ENCODE results near the gene ABCB10.
"Not testable (repeated sequence)": the region's sequence is repeated elsewhere in the genome, so short reads cannot be mapped to it uniquely, and the experiment has no call there.

The ABCB10 gene

GRCh38 chr1:229570891-229571516 is 12.5 kb upstream of the ABCB10 start:
- TF ChIP-seq, protein P1, sequence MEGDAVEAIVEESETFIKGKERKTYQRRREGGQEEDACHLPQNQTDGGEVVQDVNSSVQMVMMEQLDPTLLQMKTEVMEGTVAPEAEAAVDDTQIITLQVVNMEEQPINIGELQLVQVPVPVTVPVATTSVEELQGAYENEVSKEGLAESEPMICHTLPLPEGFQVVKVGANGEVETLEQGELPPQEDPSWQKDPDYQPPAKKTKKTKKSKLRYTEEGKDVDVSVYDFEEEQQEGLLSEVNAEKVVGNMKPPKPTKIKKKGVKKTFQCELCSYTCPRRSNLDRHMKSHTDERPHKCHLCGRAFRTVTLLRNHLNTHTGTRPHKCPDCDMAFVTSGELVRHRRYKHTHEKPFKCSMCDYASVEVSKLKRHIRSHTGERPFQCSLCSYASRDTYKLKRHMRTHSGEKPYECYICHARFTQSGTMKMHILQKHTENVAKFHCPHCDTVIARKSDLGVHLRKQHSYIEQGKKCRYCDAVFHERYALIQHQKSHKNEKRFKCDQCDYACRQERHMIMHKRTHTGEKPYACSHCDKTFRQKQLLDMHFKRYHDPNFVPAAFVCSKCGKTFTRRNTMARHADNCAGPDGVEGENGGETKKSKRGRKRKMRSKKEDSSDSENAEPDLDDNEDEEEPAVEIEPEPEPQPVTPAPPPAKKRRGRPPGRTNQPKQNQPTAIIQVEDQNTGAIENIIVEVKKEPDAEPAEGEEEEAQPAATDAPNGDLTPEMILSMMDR (conservative IDR thresholded peaks at IDR 0.05; ENCODE audit: low read depth, low read length), result no peak
- H3K4me3 ChIP-seq (ENCODE audit: low read length), result no peak overlapping the region
- no peak for DNase-seq (ENCODE audit: low read depth)

DNA sequence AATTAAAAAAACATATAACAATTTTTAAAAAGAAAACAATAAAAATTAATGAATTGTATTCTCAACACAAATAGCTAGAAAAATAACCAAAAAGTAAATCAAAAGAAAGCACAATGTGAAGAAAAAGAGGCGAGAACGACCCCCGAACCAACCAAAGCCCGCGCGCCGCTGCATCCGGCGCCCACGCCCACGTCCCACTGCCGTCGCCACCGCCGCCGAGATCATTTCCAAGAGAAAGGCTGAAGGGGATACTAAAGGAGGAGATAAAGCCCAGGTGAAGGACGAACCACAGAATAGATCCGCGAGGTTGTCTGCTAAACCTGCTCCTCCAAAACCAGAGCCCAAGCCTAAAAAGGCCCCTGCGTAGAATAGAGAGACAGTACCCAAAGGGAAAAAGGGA is 11.8 kb upstream of the ABCB10 start:
- no peak for DNase-seq (ENCODE audit: low read depth)
- no peak overlapping the region for H3K4me3 ChIP-seq (ENCODE audit: low read length)
- TF ChIP-seq, protein P1 (conservative IDR thresholded peaks at IDR 0.05; ENCODE audit: low read depth, low read length), result no peak

DNA sequence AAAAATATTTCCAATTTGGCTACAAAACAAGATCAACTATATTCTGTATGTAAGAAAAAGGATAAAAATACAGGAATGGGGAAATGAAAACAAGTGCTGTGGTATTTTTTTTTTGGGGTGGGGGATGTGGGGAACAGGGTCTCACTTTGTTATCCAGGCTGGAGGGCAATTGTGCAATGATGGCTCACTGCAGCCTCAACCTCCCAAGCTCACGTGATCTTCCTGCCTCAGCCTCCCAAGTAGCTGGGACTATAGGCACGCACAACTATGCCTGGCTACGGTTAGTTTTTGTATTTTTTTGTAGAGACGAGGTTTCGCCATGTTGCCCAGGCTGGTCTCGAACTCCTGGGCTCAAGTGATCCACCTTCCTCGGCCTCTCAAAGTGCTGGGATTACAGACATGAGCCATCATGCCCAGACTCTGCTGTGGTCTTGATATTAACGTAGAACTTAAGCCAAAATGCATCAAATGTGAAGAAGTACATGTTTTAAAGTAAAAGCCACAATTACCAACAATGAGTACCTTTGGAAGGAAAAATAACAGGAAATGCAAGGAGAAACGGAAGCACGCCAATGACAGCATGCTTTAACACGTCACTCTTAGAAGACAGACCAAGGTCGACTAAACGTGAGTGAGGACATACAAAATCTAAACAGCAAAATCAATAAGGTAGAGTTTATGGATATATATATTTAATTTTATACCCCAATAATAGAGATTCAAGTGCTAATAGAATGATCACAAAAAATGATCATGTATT is 8.8 kb upstream of the ABCB10 start:
- H3K4me3 ChIP-seq (ENCODE audit: low read length), result no peak overlapping the region
- TF ChIP-seq, protein P1 (conservative IDR thresholded peaks at IDR 0.05; ENCODE audit: low read depth, low read length), result no peak
- no peak for DNase-seq (ENCODE audit: low read depth)

GRCh38 chr1:229563701-229564100 is 5.2 kb upstream of the ABCB10 start:
- no peak for DNase-seq (ENCODE audit: low read depth)
- no peak overlapping the region for H3K4me3 ChIP-seq (ENCODE audit: low read length)
- TF ChIP-seq, protein P1 (conservative IDR thresholded peaks at IDR 0.05; ENCODE audit: low read depth, low read length), result no peak

DNA sequence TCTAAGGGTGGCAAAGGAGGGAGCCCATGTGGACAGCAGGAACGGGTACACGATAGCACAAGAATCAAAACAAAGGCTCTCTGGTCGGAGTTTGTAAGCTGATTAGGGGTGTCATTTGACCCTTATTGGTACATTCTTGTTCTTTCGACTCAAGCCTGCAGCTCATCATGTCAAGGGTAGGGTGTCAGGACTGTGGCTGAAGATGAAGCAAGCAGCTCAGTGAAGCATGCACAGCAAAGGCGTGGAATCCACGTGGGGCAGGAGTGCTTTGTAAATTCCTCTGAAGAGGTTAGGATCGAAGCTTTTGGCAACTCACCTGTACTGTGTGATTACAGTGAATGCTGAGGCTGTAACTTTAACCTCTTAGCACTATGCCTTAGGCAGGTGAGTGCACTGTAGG is 4.7 kb upstream of the ABCB10 start:
- TF ChIP-seq, protein P1 (conservative IDR thresholded peaks at IDR 0.05; ENCODE audit: low read depth, low read length), result no peak
- no peak for DNase-seq (ENCODE audit: low read depth)

GRCh38 chr1:229562686-229563085 is 4.2 kb upstream of the ABCB10 start:
- no peak overlapping the region for H3K4me3 ChIP-seq (ENCODE audit: low read length)
- DNase-seq (ENCODE audit: low read depth), result no peak
- TF ChIP-seq, protein P1 (conservative IDR thresholded peaks at IDR 0.05; ENCODE audit: low read depth, low read length), result no peak

More for the DNA sequence above, 4.7 kb upstream of the ABCB10 start:
- no peak overlapping the region for H3K4me3 ChIP-seq (ENCODE audit: low read length)

- TF ChIP-seq, protein P1 (conservative IDR thresholded peaks at IDR 0.05; ENCODE audit: low read depth, low read length), result no peak
- no peak for DNase-seq (ENCODE audit: low read depth)
- H3K4me3 ChIP-seq (ENCODE audit: low read length), result no peak overlapping the region
Measured at GRCh38 chr1:229561141-229561540, 2.6 kb upstream of the ABCB10 start.

DNA sequence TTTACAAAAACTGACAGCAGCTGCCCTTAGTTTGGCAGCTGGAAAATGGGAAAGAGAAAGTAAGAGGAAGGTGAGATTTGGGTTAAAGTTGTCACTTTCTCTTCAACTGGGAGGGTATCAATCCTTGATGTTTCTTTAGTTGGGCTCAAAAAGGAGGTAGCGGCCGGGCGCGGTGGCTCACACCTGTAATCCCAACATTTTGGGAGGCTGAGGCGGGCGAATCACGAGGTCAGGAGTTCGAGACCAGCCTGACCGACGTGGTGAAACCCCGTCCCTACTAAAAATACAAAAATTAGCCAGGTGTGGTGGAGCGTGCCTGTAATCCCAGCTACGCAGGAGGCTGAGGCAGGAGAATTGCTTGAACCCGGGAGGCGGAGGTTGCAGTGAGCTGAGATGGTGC is 1.6 kb upstream of the ABCB10 start:
- H3K4me3 ChIP-seq (ENCODE audit: low read length); DNase-seq (ENCODE audit: low read depth): not testable (repeated sequence)

DNA sequence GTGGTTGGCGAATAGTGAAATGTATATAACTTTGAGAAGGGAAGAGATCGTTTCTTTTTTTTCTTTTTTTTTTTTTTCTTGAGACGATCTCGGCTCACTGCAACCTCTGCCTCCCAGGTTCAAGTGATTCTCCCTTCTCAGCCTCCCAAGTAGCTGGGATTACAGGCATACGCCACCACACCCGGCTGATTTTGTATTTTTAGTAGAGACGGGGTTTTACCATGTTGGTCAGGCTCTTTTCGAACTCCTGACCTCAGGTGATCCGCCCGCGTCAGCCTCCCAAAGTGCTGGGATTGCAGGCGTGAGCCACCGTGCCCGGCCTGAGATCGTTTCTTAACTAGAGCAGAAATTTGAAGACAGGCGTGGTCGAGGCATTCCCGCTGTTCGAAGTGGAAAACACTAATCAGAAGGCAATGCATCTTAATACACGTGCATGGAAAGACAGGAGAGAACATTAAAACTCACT is 862 bp upstream of the ABCB10 start:
- DNase-seq (ENCODE audit: low read depth), result not testable (repeated sequence)
- H3K4me3 ChIP-seq (ENCODE audit: low read length), result peak overlapping the region; percentile 74

All from retinal pigment epithelial cell (primary cell).